BJ (cell line): Measurements from ENCODE around the gene FANCD2. TPM values are rescaled to one million over a fixed set of nuclear protein-coding genes. Genes with fewer than 3 reads are reported as not detected.
"Not testable (repeated sequence)": the region's sequence is repeated elsewhere in the genome, so short reads cannot be mapped to it uniquely, and the experiment has no call there.

ENCODE experiments used
- CTCF ChIA-PET: fragments of 350-600 bp; formaldehyde crosslinking; extraction: SDS; loops from one replicate; lab custom pipeline; 2021; ENCODE audit warnings: antibody characterized with exemption, inconsistent platforms; lab: Yijun Ruan, JAX
- POLR2A ChIA-PET: fragments of 300-600 bp; sonication (Branson Sonifier 250); formaldehyde crosslinking; extraction: SDS; loops from one replicate; lab custom pipeline; 2021; ENCODE audit warnings: antibody characterized with exemption; lab: Charles Lee
- DNase-seq: peaks from one replicate; pipeline ENCODE4 v3.0.0-alpha.2; 2011; ENCODE audit warnings: low read depth
- H3K27me3 ChIP-seq: 2 replicates; pipeline ENCODE4 v1.6.0; 2011; ENCODE audit warnings: low read length; ENCODE audit not compliant: control insufficient read depth, insufficient read depth
- H3K36me3 ChIP-seq: 2 replicates; pipeline ENCODE4 v1.5.1; 2011; ENCODE audit warnings: low read length; ENCODE audit not compliant: control insufficient read depth, insufficient read depth
- H3K4me3 ChIP-seq: 2 replicates; pipeline ENCODE4 v1.5.1; 2011; ENCODE audit warnings: low read depth, mild to moderate bottlenecking, control low read depth, low read length
- polyA plus RNA-seq: library from polyadenylated mRNA; depleted of rRNA; stranded (reverse); fragments of >200 nt; gene quantifications from 2 replicates; pipeline ENCODE4 v1.2.3, GENCODE V29; 2011
- TF ChIP-seq, protein P1 (sequence below): IDR thresholded peaks from 2 replicates; pipeline ENCODE4 v1.5.1; 2011; ENCODE audit warnings: low read depth, mild to moderate bottlenecking, control low read depth, inconsistent platforms, low read length, moderate library complexity; ENCODE audit not compliant: insufficient read depth

FANCD2 gene
- polyA plus RNA-seq, 1 experiment = 5.6 TPM

DNA sequence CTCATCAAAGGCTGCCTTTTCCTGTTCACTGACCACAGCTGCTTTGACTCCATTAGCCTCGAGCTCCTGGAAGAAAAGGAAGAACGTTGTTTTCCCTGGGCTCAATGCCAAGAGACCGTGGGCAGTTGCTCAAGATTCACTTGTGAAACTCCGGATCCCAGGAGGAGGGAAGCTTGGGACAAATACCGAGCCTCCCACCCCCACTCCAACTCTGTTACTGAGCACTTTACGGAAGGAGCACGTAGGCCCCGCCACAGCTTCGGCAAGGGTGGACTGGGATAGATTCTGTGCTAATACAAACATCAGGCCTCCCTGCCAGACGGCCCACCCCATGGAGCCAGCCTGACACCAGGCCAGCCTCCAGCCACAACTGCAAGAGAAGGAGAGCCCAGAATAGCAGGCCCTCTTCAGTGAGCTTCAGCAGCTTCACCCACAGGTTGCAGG lies 10.8 kb upstream of the FANCD2 start:
- H3K36me3 ChIP-seq = no peaks in the 10 kb centered on the region
- CTCF ChIA-PET = interaction anchor here (0.6 to 1.1 kb wide), 3 partner anchors 15 to 181 kb away, joined by 3 read pairs; no protein-coding TSS in a partner anchor
- no peaks in the 10 kb centered on the region for H3K27me3 ChIP-seq
- no peak overlapping the region for H3K4me3 ChIP-seq
- DNase-seq = peak; percentile 77
- TF ChIP-seq, protein P1, sequence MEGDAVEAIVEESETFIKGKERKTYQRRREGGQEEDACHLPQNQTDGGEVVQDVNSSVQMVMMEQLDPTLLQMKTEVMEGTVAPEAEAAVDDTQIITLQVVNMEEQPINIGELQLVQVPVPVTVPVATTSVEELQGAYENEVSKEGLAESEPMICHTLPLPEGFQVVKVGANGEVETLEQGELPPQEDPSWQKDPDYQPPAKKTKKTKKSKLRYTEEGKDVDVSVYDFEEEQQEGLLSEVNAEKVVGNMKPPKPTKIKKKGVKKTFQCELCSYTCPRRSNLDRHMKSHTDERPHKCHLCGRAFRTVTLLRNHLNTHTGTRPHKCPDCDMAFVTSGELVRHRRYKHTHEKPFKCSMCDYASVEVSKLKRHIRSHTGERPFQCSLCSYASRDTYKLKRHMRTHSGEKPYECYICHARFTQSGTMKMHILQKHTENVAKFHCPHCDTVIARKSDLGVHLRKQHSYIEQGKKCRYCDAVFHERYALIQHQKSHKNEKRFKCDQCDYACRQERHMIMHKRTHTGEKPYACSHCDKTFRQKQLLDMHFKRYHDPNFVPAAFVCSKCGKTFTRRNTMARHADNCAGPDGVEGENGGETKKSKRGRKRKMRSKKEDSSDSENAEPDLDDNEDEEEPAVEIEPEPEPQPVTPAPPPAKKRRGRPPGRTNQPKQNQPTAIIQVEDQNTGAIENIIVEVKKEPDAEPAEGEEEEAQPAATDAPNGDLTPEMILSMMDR = no peak
- POLR2A ChIA-PET = no interaction called here

DNA sequence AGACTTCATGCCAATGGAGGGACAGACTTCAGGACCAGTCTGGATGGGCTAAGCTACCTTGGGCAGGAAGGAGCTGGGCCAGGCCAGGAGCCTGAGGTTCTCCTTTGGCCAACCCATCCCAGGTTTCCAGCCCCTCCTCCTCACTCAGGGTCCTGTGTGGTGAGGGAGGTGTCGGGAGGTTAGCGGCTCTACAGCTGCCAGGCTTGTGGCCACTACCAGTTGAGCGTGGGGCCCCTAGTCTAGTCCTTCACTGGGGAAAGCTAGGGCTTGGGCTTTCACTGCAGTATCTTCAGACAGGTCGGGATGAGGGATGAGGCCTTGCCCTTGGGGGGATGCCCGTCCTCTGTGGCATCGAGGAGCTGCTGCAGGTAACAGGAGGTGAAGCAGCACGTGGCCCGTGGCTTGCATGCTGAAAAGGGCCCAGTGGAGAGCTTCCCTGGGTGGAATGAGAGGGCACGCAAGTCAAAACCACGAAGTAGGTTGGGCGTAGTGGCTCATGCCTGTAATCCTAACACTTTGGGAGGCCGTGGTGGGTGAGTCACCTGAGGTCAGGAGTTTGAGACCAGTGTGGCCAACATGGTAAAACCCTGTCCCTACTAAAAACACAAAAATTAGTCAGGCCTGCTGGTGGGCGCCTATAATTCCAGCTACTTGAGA lies 8.5 kb upstream of the FANCD2 start:
- POLR2A ChIA-PET = interaction anchor here (0.6 kb wide), 1 partner anchor 296 kb away, joined by 8 read pairs; no protein-coding TSS in a partner anchor
- peak; percentile 41 for DNase-seq
- CTCF ChIA-PET = interaction anchor here (1.0 to 1.9 kb wide), 4 partner anchors 31 to 85 kb away, joined by 3 to 8 read pairs (median 4); partner anchors contain the start of genes CRELD1 and EMC3
- TF ChIP-seq, protein P1 = no peak
- Histone ChIP-seq H3K27me3 (no peaks in the 10 kb centered on the region), H3K4me3 (no peak overlapping the region), H3K36me3 (peaks cover 4% of the 10 kb centered on the region)

DNA sequence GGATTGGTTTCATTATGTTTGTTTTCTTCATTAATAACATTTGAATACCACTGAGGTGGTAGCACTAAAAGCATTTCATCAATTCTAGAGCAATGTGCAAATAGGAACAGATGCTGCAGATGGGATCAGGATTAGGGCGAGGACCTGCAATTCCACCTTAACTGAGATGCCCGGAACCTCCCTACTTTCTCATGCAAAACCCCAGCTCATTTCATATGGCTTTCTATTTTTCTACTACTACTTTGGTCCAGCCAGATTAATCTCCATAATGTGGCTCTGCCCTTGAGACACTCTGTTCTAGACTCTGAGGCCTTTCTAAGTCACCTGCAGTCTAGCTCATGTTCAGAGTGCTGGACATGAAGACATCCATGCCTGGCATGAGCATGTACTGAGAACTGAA lies 7.4 kb upstream of the FANCD2 start:
- not testable (repeated sequence) for H3K36me3 ChIP-seq
- CTCF ChIA-PET = interaction anchor here (0.7 to 1.9 kb wide), 4 partner anchors 32 to 119 kb away, joined by 3 to 8 read pairs (median 4); partner anchors contain the start of genes CRELD1 and EMC3

DNA sequence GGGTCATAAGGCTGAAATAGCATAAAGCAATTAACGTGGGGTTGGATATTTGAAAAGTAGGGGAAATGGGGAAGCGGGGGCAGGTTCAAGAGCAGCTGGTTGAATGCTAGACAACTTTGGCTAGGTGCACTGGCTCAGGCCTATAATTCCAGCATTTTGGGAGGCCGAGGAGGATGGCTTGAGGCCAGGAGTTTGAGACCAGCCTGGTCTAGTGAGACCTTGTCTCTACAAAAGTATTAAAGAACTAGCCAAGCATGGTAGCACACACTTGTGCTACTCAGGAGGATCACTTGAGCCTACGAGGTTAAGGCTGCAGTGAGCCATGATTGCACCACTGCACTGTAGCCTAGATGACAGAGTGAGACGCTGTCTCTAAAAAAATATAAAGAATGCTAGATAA lies 6.9 kb upstream of the FANCD2 start:
- no peak for DNase-seq
- TF ChIP-seq, protein P1 = no peak
- Histone ChIP-seq H3K36me3 (peaks cover 4% of the 10 kb centered on the region), H3K27me3 (no peaks in the 10 kb centered on the region), H3K4me3 (no peak overlapping the region)
- CTCF ChIA-PET = interaction anchor here (0.6 to 1.9 kb wide), 3 partner anchors 35 to 132 kb away, joined by 3 to 8 read pairs (median 3); no protein-coding TSS in a partner anchor
- POLR2A ChIA-PET = no interaction called here

More for the DNA sequence above, 7.4 kb upstream of the FANCD2 start:
- DNase-seq, H3K27me3 ChIP-seq, H3K4me3 ChIP-seq, POLR2A ChIA-PET: not testable (repeated sequence)

DNA sequence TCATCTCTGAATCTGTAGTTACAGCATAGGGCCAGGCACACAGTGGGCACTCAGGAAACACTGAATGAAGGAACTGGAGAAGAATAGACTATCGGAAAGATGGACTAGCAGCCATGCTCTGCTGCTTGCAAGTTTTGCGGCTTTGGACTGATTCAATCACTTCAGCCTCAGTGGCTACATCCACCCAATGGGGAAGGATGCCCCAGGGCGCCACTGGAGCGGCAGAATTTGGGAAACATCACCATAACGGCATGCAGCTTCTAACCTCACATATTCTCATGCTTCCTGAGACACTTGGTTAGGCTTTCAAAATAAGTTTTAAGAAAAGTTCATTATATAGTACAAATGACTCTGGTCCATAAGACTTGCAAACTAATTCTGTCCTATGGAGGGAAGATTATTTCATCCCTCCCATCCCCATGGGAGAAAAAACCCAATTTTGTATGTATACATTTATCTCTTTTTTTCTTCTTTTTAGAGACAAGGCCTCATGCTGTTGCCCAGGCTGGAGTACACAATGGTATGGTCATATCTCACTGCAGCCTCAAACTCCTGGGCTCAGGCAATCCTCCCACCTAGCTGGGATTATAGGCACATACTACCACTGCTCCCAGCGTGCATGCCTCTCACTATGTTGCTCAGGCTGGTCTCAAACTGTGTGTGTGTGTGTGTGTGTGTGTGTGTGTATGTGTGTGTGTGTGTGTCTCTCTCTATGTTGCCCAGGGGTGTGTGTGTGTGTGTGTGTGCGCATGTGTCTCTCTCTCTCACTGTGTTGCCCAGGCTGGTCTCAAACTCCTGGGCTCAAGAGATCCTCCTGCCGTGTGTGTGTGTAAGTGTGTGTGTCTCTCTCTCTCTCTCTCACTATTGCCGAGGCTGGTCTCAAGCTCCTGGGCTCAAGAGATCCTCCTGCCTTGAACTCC lies 4.1 kb upstream of the FANCD2 start:
- Histone ChIP-seq H3K27me3 (no peaks in the 10 kb centered on the region), H3K36me3 (peaks cover 4% of the 10 kb centered on the region), H3K4me3 (no peak overlapping the region)
- DNase-seq = no peak
- CTCF ChIA-PET = no interaction called here
- TF ChIP-seq, protein P1 = no peak
- POLR2A ChIA-PET = no interaction called here
